GM21390 (cell line): Measurements from ENCODE around the gene FXR2.

Source experiments
- ATAC-seq: cut with Tn5 transposase; IDR thresholded peaks from one replicate; pipeline ENCODE4 v1.9.1; 2021; ENCODE audit not compliant: unreplicated experiment

FXR2 gene

DNA sequence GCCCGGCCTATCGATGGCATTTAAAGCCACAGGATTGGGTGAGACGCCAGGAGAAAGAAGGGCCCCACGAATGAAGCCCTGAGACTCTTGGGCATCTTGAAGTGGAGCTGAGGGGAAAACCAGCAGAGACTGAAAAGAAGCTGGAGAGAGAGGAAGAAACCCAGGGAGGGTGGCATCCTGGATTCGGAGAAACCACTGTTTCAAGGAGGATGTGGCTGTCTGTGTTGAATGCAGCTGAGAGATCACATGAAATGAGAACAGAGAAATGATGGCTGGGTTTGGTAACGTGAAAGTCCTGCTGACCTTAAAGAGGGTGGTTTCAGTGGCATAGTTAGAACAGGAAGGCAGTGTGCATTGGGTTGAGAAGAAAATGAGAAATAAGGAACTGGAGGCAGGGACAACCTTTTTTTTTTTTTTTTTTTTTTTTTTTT is 62.1 kb downstream of the FXR2 start:
- ATAC-seq, result peak; percentile 60

DNA sequence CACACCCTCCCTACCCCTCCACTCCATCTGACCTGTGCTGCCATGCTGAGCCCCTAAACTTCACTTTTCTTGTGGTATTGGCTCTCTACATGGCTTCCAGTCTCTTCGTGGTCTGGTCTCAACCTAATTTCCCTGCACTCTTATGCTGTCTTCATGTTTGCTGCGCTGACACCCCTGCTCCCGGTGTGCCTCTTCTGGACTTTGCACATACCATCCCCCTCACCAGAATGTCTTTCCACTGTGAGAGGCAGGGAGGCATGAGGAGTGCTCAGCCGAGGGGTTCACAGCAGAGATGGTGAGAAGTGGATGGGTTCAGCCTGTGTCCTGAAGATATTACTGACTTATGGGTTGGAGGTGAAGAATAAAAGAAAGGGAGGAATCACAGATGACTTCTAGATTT is 63.3 kb downstream of the FXR2 start:
- no peak for ATAC-seq

DNA sequence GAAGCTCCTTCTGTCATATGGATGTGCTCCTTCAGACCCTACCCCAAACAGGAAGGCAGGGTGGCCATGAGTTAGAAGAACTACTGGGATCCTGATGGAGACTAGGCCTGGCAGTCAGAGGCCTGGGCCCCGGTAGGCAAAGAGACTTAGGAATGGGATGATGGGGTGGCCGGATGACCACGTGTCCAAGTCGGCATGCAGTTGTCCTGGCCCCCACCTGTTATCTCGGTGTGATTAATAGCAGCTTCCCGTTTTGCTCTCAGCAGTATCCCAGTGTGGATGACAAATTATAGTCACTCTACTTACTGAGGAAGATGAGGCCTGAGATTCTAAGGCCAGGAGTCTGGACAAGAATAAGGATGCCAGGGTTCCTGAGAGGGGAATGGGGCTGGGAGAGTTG is 64.4 kb downstream of the FXR2 start:
- ATAC-seq, result no peak

DNA sequence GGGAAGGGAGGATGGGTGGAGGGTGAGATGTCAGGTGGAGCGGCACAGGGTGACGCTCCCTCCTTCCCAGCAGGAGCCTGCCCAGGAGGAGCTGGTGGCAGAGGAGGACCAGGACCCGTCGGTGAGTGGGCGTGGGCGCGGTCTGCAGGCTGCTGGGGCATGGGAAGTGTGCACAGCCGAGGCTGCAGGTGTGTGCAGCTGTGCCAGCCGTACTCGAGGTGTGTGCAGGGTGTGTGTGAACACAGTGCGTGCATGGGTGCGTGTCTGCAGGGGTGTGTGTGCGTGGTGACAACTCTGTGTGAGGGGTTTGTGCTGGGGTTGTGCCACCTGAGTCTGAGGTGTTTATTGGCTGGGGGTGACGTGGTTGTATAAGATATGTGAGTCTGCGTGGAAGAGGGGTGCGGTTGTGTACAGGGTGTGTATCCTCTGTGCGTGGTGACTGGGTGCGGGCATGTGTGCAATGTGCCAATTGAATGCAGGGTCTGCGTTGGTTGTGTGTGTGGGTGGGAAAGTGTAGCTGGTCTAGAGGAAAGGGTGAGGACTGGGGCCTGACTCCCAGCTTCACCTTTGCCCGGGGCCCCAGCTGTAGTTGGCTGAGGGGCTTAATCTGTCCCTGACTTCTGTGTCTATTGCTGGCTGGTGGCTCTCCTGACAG is 65.2 kb downstream of the FXR2 start:
- no peak for ATAC-seq

DNA sequence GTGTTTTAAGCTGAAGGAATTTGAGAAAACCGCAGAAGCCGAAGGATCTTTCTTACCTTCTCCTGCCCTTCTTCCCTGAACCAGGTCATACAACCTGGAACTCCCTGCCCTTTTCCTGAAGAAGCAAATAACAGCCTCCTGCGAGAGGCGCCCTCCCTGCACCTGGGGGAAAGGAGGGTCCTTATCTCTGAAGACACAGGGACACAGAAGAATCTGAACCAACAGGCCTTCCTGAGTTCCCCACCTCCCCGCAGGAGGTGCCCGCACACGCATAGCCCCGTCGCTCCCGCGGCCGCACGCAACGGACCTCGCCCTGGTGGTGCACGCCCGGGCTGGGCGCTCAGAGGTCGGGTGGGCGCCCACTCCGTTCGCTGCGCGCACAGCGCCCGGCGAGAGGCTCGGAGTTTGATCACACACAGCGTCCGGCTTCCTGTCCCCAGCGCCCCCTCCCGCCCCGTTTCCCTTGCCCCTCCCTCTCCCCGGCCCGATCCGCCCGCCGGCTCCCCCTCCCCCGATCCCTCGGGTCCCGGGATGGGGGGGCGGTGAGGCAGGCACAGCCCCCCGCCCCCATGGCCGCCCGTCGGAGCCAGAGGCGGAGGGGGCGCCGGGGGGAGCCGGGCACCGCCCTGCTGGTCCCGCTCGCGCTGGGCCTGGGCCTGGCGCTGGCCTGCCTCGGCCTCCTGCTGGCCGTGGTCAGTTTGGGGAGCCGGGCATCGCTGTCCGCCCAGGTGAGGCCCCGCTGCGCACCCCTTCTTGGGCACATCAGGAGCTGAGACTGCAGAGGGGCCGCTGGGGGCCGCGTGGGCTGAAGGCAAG is 65.9 kb downstream of the FXR2 start, which contains the start of gene TNFSF12:
Gene TNFSF12, plus strand, starts transcription at position 474 of the 816 bp plus-strand sequence. Its CDS starts 96 bp downstream, at position 570.
- no peak for ATAC-seq

DNA sequence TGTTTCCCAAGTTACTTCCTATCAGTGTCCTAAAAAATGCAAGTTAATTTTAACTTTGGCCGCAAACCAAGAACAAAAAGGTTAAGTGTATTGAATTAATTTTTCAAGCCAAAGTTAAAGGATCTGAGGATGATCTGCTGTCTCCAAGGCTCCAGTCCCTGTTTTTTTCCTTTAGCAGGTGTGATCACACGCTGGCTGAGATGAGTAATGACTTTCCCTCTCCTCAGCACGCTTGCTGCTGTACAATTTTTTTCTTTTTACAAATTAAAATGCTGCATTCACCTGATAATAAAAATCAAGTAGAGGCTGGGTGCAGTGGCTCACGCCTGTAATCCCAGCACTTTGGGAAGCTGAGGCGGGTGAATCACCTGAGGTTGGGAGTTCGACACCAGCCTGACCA is 69.8 kb downstream of the FXR2 start:
- no peak for ATAC-seq
